ENCODE data around the gene INPP4B. TPM values are rescaled to one million over a fixed set of nuclear protein-coding genes. Genes with fewer than 3 reads are reported as not detected.

Gene INPP4B
- polyA plus RNA-seq, 1 of the 3 experiments (the other 2 are of a cell fraction): 0.08 TPM

GRCh38 chr4:142465526-142465925, 380.6 kb downstream of the INPP4B start:
- Histone ChIP-seq H3K4me2 (no peak overlapping the region), H3K27ac (ENCODE audit: low read depth in 2 of 2, low read length in 1 of 2) (no peak overlapping the region), H3K9me2 (no peaks in the 10 kb centered on the region), H3K79me2 (ENCODE audit: insufficient read depth) (no peaks in the 10 kb centered on the region), H2AFZ (ENCODE audit: low read depth) (no peak overlapping the region), H4K20me1 (ENCODE audit: insufficient read depth) (no peaks in the 10 kb centered on the region), H3K36me3 (replicated peaks in 1 of 2; ENCODE audit: control insufficient read depth in 1 of 2, insufficient read depth in 2 of 2, low read length in 1 of 2) (no peaks in the 10 kb centered on the region), H3K9me3 (no peaks in the 10 kb centered on the region), H3K4me3 (ENCODE audit: low read depth in 2 of 2, low read length in 1 of 2) (no peak overlapping the region), H3F3A (replicated peaks; ENCODE audit: insufficient read depth) (no peaks in the 10 kb centered on the region), H3K4me1 (ENCODE audit: control insufficient read depth in 1 of 2, insufficient read depth in 2 of 2, low read depth in 1 of 2, low read length in 1 of 2) (no peaks in the 10 kb centered on the region; a peak in 1 of 4 replicates), H3K27me3 (ENCODE audit: insufficient read depth) (no peaks in the 10 kb centered on the region), H3K9ac (no peak overlapping the region)
- DNase-seq: no peak
- ChIA-PET CTCF (interaction anchor here (0.6 kb wide), 1 partner anchor 40 kb away, joined by 3 read pairs; no protein-coding TSS in a partner anchor), POLR2A (no interaction called here)
- 75% methylated on average over 1 of the region's 1 CpG for WGBS (ENCODE audit: low lambda C conversion rate)
- TF ChIP-seq MEF2A (IDR thresholded peaks at IDR 0.05; ENCODE audit: borderline replicate concordance, low read depth): no peak
- no peak for TF ChIP-seq FOSL2 (IDR thresholded peaks at IDR 0.05; ENCODE audit: borderline replicate concordance, low read depth)
- no peak for TF ChIP-seq RAD21 (IDR thresholded peaks at IDR 0.05; ENCODE audit: low read length)
- TF ChIP-seq FOXJ3 (CRISPR knock-in tag; IDR thresholded peaks at IDR 0.05): no peak
- TF ChIP-seq GABPA (IDR thresholded peaks at IDR 0.05; ENCODE audit: low read depth): no peak
- TF ChIP-seq SMC3 (IDR thresholded peaks at IDR 0.05; ENCODE audit: low read depth, low read length): no peak
- TF ChIP-seq, protein P1, sequence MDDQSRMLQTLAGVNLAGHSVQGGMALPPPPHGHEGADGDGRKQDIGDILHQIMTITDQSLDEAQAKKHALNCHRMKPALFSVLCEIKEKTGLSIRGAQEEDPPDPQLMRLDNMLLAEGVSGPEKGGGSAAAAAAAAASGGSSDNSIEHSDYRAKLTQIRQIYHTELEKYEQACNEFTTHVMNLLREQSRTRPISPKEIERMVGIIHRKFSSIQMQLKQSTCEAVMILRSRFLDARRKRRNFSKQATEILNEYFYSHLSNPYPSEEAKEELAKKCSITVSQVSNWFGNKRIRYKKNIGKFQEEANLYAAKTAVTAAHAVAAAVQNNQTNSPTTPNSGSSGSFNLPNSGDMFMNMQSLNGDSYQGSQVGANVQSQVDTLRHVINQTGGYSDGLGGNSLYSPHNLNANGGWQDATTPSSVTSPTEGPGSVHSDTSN (IDR thresholded peaks at IDR 0.05): no peak
- TF ChIP-seq RFX5 (IDR thresholded peaks at IDR 0.05; ENCODE audit: low read length): no peak
- TF ChIP-seq EP300 (IDR thresholded peaks at IDR 0.05; ENCODE audit: borderline replicate concordance in 1 of 2, low read depth in 1 of 2, low read length in 1 of 2): no peak
- TF ChIP-seq TAF1 (IDR thresholded peaks at IDR 0.05; ENCODE audit: borderline replicate concordance, low read depth, low read length): no peak
- no peak for TF ChIP-seq JUND (IDR thresholded peaks at IDR 0.05)
- TF ChIP-seq CHD2 (IDR thresholded peaks at IDR 0.05; ENCODE audit: low read length, partially characterized antibody): no peak
- TF ChIP-seq, protein P2, sequence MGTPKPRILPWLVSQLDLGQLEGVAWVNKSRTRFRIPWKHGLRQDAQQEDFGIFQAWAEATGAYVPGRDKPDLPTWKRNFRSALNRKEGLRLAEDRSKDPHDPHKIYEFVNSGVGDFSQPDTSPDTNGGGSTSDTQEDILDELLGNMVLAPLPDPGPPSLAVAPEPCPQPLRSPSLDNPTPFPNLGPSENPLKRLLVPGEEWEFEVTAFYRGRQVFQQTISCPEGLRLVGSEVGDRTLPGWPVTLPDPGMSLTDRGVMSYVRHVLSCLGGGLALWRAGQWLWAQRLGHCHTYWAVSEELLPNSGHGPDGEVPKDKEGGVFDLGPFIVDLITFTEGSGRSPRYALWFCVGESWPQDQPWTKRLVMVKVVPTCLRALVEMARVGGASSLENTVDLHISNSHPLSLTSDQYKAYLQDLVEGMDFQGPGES (IDR thresholded peaks at IDR 0.05; ENCODE audit: low read depth, low read length): no peak
- TF ChIP-seq, protein P3, sequence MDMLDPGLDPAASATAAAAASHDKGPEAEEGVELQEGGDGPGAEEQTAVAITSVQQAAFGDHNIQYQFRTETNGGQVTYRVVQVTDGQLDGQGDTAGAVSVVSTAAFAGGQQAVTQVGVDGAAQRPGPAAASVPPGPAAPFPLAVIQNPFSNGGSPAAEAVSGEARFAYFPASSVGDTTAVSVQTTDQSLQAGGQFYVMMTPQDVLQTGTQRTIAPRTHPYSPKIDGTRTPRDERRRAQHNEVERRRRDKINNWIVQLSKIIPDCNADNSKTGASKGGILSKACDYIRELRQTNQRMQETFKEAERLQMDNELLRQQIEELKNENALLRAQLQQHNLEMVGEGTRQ (IDR thresholded peaks at IDR 0.05; ENCODE audit: borderline replicate concordance, low read depth, low read length): no peak
- TF ChIP-seq MAX (IDR thresholded peaks at IDR 0.05; ENCODE audit: low read depth): no peak
- no peak for TF ChIP-seq ZBTB33 (IDR thresholded peaks at IDR 0.05; ENCODE audit: borderline replicate concordance, low read depth)
- TF ChIP-seq TCF12 (IDR thresholded peaks at IDR 0.05): no peak
- TF ChIP-seq EZH2phosphoT487 (IDR thresholded peaks at IDR 0.05; ENCODE audit: borderline replicate concordance, low read depth): no peak
- no peak for TF ChIP-seq TEAD4 (IDR thresholded peaks at IDR 0.05; ENCODE audit: borderline replicate concordance, insufficient read depth)
- no peak for TF ChIP-seq FOXM1 (IDR thresholded peaks at IDR 0.05; ENCODE audit: low read depth)
